Inflammatory macrophage treated with lipopolysaccharide for 4 hours (primary cell): ENCODE results near the gene R3HCC1L.

Experiments
- DNase-seq: peaks from one replicate; pipeline ENCODE4 v3.0.0-alpha.2; 2020

Gene R3HCC1L

GRCh38 chr10:98238391-98238790, 103.9 kb downstream of the R3HCC1L start:
- DNase-seq, result no peak

GRCh38 chr10:98240524-98240923, 106.1 kb downstream of the R3HCC1L start:
- no peak for DNase-seq

DNA sequence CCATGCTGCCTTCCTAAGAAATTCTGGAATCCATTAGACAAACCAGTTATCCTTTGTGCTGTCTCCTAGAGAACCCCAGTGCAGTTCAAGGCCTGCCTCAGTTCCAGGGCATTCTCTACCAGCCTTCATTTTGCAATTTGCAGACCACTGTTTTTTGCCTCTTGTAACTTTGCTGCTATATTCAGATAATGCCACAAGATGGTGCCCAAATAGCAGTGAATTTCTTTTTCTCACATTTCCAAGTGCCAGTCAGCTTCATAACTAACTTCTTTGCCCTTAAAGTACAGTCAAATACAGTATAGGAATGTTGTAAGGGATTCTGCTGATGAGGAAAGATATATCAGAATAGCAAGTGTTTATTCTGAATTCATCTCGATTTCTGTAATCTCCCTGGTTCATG, 108.4 kb downstream of the R3HCC1L start:
- DNase-seq, result no peak

DNA sequence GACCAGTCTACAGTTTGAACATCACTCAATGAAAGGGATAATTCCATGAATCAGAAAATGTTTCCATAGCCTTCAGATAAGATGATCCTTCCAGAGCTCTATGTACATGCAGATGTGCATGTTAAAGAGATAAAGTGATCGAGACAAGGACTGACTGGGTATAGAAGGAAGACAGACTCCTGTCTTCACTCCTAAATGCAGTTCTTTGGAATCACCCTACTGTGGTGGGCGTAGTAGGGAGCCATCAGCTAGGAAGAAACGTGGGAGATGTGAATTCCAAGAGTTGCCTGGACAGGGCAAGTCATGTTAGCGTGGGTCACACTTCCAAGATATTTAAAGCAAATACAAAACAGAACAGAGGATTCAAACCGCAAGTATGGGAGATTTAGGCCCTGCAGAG, 109.7 kb downstream of the R3HCC1L start:
- DNase-seq, result no peak

DNA sequence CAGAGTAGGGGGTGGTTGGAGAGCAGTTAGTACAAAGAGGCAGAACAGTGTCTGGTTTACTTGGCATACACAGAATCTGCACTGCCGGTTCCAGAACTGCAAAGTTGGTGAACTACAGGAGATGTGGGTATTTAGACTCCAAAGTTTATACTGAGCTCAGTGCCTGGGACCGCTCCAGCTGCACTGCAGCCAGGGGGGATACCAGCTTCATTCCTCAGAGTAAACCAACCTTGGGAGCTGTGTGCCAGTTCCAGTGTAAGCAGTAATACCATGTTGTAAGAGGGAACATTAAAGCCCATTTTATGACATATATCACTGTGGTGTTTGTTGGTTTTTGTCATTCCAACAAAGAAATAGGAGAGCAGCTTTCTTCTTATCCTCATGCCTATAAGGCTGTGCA, 110.1 kb downstream of the R3HCC1L start:
- DNase-seq, result no peak

- no peak for DNase-seq
Observed at GRCh38 chr10:98246911-98247805, 112.7 kb downstream of the R3HCC1L start.

DNA sequence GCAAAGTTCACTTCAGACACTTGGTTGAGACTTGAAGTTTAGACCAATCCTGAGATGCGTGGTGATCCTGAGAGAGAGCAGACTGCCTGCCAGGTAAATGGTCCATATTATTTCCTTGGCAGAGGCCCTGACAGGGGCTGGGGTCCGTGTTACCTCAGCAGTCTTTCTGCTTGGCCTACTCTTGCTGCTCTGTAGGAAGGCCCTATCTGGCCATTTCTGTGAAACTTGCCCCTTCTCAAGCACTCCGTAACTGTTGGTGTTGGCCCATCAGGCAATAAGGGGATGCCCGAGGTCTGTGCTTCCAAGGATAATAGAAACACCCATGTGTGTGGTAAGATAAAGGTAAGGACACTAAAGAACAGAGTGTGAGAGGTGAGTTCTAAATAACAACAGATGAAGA, 113.6 kb downstream of the R3HCC1L start:
- DNase-seq, result no peak

DNA sequence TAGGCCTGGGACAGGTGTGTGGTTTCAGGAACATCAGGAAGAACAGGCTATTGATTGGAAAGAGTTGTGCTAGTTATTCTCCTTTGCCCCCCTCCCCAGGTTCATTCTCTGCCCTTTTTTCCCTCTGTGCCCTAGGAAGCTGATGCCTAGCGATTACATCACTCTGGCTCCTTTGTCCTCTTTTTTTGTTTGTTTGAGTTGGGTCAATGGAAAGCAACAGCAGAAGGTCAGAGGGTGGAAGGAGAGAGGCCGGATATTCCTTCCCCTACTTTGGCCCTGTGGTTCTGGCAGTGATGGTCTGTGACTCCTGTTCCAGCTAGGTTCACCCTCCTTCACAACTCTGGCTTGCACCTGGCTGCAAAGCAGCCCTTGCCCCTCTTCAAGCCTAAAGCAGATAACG, 114.7 kb downstream of the R3HCC1L start:
- no peak for DNase-seq

- no peak for DNase-seq
Observed at GRCh38 chr10:98251399-98251798, 116.9 kb downstream of the R3HCC1L start.

DNA sequence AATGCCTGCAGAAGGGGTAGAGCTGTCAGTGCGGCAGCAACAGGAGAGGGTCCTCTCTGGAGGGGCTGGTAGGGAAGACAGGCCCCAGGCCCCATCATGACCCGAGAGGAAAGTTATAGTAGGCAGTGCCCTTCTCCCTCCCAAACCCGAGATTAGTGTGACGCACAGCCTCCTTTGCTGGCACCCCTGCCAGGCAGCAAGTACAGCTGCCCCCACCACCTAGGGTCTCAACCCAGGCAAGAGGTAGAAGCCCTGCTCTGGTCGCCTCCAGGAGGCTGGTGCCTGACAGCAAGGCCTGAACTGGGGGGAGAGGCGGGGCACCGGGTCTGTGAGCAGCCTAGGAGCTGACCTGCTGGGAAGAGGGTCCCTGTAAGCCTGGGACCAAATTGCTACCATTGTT, 118.0 kb downstream of the R3HCC1L start:
- no peak for DNase-seq

- DNase-seq, result no peak
Observed at GRCh38 chr10:98253499-98253898, 119.0 kb downstream of the R3HCC1L start.

DNA sequence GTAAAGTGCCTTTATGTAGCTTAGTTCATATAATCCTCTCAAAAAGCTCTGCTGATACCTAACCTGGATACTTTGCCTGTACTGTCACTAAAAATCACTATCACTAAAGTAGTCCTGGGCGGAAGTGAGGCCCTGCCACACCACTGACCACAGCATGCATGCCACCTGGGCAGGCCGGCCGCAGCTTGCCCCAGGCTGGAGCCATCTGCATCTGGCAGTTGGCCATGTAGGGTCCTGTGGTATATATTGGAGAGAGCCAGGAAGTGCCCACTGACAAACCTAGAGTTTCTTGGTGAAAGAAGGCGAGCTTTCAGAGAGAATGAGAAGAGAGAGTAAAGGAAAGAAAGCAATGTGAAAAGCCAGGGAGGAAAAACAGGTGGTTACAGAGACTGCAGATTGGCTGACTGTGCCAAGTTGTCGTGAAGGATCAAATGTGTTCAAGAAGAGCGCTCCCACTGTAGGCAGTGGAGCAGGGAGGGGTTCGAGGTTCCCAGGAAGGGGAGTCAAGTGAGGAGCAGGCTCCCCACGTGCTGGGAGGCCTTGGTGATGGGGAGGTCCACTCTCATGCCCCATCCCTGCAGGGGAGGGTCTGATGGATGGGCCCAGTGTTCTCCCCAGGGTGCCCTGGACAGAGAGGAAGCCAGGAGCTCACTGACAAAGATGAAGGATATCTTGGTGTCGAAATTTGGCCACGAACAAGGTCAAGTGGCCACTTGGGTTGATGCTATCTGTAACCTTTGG, 119.9 kb downstream of the R3HCC1L start:
- DNase-seq, result no peak

DNA sequence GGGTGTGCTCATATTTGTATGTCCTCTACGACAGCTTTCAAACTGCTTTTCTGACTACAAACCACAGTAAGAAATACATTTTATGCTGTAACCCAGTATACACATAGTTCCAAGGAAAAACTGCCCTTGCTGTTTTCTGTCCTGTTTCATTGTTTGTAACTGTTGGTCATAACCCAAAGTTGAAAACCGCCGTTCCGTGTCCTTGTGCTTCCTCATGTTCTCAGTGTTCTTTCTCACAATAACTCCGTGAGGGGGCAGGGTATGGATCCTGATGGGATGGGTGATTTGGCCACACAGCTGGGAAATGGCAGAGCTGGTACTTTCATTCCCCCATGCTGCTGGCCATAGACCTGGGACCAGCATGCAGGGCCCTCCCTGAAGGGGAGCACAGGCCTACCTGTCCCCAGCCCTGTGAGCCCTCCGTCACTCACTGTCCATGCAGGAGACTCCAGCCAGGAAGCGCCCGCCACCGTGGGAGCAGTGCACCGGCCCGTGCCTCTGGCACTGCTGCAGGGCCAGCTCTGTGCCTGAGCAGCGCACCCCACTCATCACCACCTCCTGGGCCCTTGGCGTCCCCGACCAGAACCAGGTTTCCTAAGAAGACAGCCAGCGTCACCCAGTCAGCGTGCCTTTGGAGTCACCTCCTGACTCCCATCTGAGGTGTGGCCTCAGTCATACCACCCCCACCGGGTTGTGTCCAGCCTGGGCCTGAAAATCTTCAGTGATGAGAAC, 120.9 kb downstream of the R3HCC1L start:
- no peak for DNase-seq

DNA sequence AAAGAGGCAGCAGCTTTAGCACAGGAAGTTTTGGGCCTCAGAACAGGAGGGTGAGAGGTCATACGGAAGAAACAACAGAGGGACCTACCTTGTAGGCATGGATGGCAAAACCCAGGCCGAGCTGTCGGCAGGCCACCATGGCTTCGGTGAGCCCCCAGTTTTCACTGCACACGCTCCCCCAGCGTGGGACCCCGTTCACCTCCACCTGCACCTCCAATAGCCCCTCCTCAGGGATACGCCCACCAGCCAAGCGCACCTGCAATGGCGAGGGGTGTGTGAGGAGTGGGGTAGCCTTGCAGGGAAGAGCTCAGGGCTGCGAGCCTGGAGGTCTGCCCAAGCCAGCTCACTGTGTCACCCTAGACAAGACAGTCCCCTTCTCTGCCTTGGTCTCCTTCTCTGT, 122.2 kb downstream of the R3HCC1L start:
- DNase-seq, result no peak

- DNase-seq, result no peak
Observed at GRCh38 chr10:98257198-98257597, 122.7 kb downstream of the R3HCC1L start.

GRCh38 chr10:98257961-98258360, 123.5 kb downstream of the R3HCC1L start:
- no peak for DNase-seq

DNA sequence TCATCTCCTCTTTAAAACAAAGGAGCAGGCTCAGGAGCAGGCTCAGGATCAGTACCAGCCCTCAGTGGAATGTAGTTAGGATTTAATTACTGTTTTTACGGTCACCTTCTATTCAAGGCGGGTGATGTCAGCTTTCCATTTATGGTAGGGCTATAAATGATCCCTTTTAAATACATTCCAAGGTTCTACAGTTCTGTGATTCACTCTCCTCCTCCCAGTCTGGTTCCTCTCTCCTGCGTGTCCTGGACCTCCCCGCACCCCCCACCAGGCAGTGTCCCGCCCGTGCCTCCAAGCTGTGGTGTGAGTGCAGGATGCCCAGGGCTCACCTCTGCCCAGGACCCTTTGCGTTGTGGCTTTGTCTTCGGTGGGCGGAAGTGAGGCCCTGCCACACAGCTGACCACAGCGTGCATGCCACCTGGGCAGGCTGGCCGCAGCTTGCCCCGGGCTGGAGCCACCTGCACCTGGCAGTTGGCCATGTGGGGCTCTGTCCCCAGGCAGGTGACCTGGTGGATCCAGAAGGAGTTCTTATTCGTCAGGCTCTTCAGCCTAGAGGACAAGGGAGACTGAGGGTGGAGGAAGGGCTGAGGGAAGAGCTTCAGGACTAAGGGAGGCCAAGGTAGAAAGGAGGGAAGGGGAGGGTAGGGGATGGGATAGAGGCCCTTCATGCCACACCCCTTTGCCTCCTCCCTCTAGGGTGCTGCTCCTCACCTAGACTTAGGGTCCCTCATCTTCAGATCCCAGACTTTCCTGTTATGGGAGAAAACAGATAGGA, 124.4 kb downstream of the R3HCC1L start:
- no peak for DNase-seq

GRCh38 chr10:98259606-98260315, 125.3 kb downstream of the R3HCC1L start:
- peak; percentile 87 for DNase-seq

- no peak for DNase-seq
Observed at GRCh38 chr10:98260350-98260749, 125.9 kb downstream of the R3HCC1L start.

- no peak for DNase-seq
Observed at GRCh38 chr10:98260752-98261151, 126.3 kb downstream of the R3HCC1L start.

DNA sequence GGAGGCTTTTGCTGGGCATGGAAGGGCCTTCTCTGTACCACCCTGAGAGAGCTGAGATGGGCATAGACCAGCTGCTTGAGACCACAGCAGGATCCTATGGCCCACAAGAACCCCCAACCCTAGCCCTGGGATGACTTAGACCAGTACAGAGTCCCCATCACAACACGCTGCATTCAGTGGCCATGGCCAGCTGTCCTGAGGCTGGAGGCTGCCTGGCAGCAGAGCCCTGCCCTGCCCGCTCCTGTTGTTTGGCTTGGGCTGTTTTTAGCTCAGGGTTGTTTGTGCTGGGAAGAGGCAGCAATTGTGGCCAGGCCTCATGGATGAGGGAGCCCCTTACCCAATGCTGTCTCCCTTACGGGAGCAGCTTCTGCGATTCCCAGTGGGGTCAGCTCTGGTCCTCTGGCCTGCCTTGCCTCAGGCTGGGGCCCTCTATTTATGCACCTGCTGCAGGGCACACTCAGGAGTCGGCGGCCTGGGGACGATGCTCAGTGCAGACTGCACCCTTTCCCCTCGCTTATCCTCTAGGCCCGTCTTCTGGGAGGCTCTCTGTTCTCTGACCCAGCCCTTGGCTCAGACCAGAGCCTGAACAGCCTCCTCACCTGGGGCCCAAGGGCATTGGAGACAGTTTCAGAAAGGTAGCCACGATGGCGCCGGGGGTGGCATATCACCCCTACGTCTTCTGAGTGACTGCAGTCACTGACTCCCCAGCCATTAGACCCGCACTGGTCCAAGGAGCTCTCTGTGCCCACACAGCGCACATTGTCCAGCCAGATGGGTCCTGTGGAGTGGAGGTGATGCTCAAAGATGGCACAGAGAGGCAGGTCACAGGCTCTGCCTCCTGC, 127.2 kb downstream of the R3HCC1L start:
- DNase-seq, result no peak
